Nephron progenitor cell (in vitro differentiated cells): ENCODE measurements around the gene DTD1.

Experiments
- DNase-seq: peaks from one replicate; pipeline ENCODE4 v3.0.0; 2021
- H3K27ac Mint-ChIP-seq: 2 replicates; pipeline ENCODE4 v1.8.0; 2021; ENCODE audit warnings: mild to moderate bottlenecking, moderate library complexity, mixed read lengths
- H3K27me3 Mint-ChIP-seq: 2 replicates; pipeline ENCODE4 v1.8.0; 2021; ENCODE audit warnings: mild to moderate bottlenecking, low read depth, mixed read lengths; ENCODE audit not compliant: poor library complexity
- H3K36me3 Mint-ChIP-seq: 2 replicates; pipeline ENCODE4 v1.8.0; 2021; ENCODE audit warnings: low read depth, mixed read lengths
- H3K4me1 Mint-ChIP-seq: 2 replicates; pipeline ENCODE4 v1.8.0; 2021; ENCODE audit warnings: mixed read lengths
- H3K4me3 Mint-ChIP-seq: 2 replicates; pipeline ENCODE4 v1.8.0; 2021; ENCODE audit warnings: mild to moderate bottlenecking, moderate library complexity, mixed read lengths
- H3K9me3 Mint-ChIP-seq: 2 replicates; pipeline ENCODE4 v1.8.0; 2021; ENCODE audit warnings: mild to moderate bottlenecking, moderate library complexity, mixed read lengths
- CTCF ChIP-seq: fragments of 200-600 bp; sonication (generic); IDR thresholded peaks from 2 replicates; pipeline ENCODE4 v1.5.0; 2021; ENCODE audit warnings: antibody characterized with exemption

The DTD1 gene

DNA sequence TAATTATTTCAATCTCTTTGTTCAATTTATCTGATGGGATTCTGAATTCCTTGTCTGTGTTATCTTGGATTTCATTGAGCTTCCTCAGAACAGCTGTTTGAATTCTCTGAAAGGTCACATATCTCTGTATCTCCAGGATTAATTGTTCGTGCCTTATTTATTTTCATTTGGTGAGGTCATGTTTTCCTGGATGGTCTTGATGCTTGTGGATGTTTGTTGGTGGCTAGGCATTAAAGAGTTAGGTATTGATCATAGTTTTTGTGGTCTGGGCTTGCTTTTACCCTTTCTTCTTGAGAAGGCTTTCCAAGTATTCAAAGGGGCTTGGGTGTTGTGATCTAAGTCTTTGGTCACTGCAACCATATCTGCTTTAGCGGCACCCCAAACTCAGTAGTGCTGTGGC is 186.4 kb downstream of the DTD1 start:
- no peak for DNase-seq
- no peak overlapping the region for H3K27ac Mint-ChIP-seq
- no peak overlapping the region for H3K4me3 Mint-ChIP-seq
- H3K27me3 Mint-ChIP-seq, result peaks cover 11% of the 10 kb centered on the region
- H3K9me3 Mint-ChIP-seq, result no peaks in the 10 kb centered on the region
- H3K36me3 Mint-ChIP-seq, result no peaks in the 10 kb centered on the region
- peaks cover 4% of the 10 kb centered on the region for H3K4me1 Mint-ChIP-seq
- TF ChIP-seq CTCF, result no peak

- Mint-ChIP-seq H3K27me3 (peaks cover 11% of the 10 kb centered on the region), H3K4me3 (no peak overlapping the region), H3K36me3 (no peaks in the 10 kb centered on the region), H3K4me1 (peaks cover 4% of the 10 kb centered on the region), H3K9me3 (no peaks in the 10 kb centered on the region), H3K27ac (no peak overlapping the region)
- TF ChIP-seq CTCF, result no peak
- no peak for DNase-seq
These were observed 187.8 kb downstream of the DTD1 start for GRCh38 chr20:18775633-18776032.

GRCh38 chr20:18778690-18779392 is 191.0 kb downstream of the DTD1 start:
- Mint-ChIP-seq H3K27me3 (peaks cover 25% of the 10 kb centered on the region), H3K27ac (no peak overlapping the region), H3K4me3 (no peak overlapping the region), H3K9me3 (no peaks in the 10 kb centered on the region), H3K4me1 (peaks cover 4% of the 10 kb centered on the region), H3K36me3 (no peaks in the 10 kb centered on the region)
- TF ChIP-seq CTCF, result no peak
- no peak for DNase-seq

DNA sequence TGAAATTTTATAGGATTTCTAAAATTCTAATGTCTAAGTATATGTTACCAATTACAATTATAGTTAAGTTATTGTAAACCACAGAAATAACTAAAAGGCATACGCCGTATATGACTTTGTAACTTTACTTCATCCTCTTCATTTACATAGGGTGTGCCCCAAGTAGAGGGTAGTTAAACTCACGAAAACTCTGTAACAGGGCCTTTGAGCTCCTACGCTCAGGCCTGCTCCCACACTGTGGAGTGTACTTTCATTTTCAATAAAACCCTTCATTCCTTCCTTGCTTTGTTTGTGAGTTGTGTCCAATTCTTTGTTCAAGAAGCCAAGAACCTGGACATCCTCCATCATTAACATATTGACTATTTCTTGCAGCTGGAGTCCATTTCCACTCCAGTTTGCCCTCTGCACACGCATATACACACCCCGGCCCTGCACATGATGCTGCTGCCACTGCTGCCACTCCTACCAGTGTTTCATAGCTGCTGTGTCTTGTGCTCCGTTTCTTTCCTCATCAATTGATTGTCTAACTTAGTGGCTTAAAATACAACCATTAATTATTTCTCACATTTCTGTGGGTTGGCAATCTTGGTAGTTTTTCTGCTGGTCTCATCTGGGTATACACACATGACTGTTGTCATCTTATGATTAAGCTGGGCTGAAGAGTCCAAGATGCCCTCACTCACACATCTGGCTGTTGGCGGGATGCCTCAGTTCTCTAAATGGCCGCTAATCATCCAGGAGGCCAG is 192.7 kb downstream of the DTD1 start:
- peaks cover 29% of the 10 kb centered on the region for H3K27me3 Mint-ChIP-seq
- H3K36me3 Mint-ChIP-seq, result no peaks in the 10 kb centered on the region
- no peaks in the 10 kb centered on the region for H3K9me3 Mint-ChIP-seq
- no peak overlapping the region for H3K4me3 Mint-ChIP-seq
- H3K27ac Mint-ChIP-seq, result no peak overlapping the region
- TF ChIP-seq CTCF, result no peak
- DNase-seq, result no peak
- H3K4me1 Mint-ChIP-seq, result peaks cover 3% of the 10 kb centered on the region

DNA sequence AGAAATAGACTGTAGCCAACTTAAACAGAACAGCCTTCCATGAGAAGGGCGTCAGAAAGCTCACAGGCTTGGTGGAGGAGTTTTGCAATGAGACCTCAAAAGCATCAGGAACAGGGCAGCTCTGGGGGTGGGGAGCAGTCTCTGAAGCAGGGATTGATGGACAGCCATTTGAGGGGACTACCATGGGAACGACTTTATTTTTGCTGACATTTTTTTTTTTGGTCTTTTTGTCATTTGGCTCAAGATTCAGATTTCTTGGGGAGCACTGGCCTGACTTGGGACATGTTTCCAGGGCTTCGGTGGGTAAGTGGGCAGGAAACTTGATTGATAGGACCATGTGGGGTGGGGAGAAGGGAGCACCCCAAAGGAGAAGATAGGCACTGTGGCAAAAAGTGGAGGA is 193.7 kb downstream of the DTD1 start:
- Mint-ChIP-seq H3K27ac (no peak overlapping the region), H3K36me3 (no peaks in the 10 kb centered on the region), H3K4me3 (no peak overlapping the region), H3K4me1 (no peaks in the 10 kb centered on the region), H3K9me3 (peaks cover 4% of the 10 kb centered on the region), H3K27me3 (peaks cover 29% of the 10 kb centered on the region)
- no peak for DNase-seq
- TF ChIP-seq CTCF, result no peak
